GM10266 (cell line): ENCODE measurements around the gene SPATA45.
"Not testable (repeated sequence)": the region's sequence is repeated elsewhere in the genome, so short reads cannot be mapped to it uniquely, and the experiment has no call there.

Experiments
- DNase-seq: peaks from one replicate; pipeline ENCODE4 v3.0.0; 2012; ENCODE audit errors: extremely low spot score
- CTCF ChIP-seq: IDR thresholded peaks from 2 replicates; pipeline ENCODE4 v1.5.1; 2012; ENCODE audit warnings: mild to moderate bottlenecking, low read depth; ENCODE audit not compliant: control insufficient read depth, insufficient read depth; ENCODE audit errors: missing control alignments

Gene SPATA45

GRCh38 chr1:212856755-212857154 is 9.3 kb upstream of the SPATA45 start:
- TF ChIP-seq CTCF = no peak
- DNase-seq = no peak

- no peak for DNase-seq
- TF ChIP-seq CTCF = no peak
Observed at GRCh38 chr1:212853658-212854057, 6.2 kb upstream of the SPATA45 start.

GRCh38 chr1:212852105-212852688 is 4.7 kb upstream of the SPATA45 start:
- DNase-seq = no peak
- TF ChIP-seq CTCF = no peak

- not testable (repeated sequence) for DNase-seq
Observed at GRCh38 chr1:212844521-212844920, 2.9 kb downstream of the SPATA45 start.

- no peak for DNase-seq
- no peak for TF ChIP-seq CTCF
Observed at GRCh38 chr1:212838145-212838544, 9.3 kb downstream of the SPATA45 start.

GRCh38 chr1:212833211-212834207 is 13.9 kb downstream of the SPATA45 start:
- DNase-seq = not testable (repeated sequence)

GRCh38 chr1:212828395-212828794 is 19.1 kb downstream of the SPATA45 start:
- TF ChIP-seq CTCF = no peak
- no peak for DNase-seq

GRCh38 chr1:212827831-212828278 is 19.6 kb downstream of the SPATA45 start:
- TF ChIP-seq CTCF = no peak
- DNase-seq = no peak
